Measurements from ENCODE around the gene MGST2.

MGST2 gene

DNA sequence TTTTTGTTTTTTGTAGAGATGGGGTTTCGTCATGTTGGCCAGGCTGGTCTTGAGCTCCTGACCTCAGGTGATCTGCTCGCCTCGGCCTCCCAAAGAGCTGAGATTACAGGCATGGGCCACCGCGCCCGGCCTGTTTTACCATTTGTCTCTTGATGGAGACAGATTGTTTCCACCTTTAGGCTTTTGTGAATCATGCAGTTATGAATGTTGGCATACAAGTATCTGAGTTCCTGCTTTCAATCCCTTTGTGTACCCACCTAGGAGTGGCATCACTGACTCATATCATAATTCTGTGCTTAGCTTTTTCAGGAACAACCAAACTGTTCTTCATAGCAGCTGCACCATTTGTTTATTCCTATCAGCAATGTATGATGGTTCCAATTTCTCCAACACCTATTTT, 20.2 kb upstream of the MGST2 start:
- no peak for DNase-seq

DNA sequence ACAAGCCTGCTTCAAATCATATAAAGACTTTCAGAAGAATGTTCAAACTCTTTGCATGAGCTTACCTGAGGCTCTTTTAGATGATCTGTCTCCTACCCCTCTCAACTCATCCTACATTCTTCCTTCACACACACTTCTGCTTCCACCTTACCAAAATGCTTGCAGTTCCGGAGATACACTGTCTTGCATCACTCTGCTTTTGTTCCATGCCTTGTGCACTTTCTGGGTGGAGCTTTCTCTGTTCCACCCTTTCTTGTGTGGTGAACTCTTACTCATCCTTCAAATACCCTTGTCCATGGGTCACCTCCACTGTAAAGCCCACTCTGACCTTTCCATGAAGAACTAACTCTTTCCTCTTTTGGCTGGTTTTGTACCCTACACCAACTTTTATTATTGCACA, 18.4 kb upstream of the MGST2 start:
- DNase-seq: no peak

DNA sequence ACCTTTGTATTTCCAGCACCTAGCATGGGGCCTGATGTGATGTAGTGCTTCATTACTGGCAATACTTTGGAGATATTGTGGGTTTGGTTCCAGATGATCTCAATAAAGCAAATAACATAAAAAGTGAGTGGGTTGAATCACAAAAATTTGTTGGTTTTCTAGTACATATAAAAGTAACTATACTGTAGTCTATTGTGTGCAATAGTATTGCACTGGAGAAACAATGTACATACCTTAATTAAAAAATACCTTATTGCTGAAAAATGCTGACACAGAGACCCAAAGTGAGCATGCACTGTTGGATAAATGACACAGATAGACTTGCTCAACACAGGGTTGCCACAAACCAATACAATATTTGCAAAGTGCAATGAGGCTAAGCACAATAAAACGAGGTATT, 17.7 kb upstream of the MGST2 start:
- no peak for DNase-seq

DNA sequence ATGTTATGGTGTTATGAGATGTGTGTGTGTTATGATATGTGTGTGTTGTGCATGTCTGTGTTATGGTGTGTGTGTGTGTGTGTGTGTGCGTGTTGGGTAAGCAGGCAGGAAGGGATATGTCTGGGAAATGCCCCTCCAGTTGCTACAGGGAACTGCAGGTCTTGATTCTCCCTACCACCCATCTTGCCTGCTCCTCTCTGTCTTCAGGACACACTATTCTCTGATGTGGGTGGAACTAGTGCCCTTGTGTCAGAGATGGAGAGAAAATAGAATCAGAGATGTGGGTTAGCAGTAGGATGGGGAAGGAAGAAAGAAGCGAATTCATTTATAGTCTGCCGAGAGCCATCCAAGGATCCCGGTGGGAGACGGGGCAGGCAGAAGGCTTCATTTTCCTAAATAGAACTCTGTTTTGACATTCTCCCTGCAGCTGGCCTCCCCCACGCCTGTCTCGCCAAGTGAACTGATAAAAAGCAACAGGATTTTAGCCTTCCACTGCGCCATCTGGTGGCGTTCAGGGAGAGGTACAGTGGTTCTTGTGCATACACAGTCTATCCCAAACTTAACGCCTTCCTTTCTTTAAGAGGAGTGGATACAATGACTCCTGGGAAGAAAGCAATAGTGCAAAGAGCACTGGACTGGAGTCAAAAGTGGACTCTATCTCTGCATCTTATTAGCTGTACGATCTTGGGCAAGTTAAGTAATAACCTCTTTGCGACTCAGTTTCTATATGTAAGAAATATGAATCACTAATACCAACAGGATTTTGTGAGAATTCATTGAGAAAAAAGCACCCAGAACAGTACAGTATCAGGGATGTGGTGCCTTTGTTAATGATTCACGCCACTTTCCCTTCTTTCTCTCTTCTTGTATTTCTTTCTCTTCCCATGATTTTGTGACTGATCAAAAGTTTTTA, 14.1 kb upstream of the MGST2 start:
- peak; percentile 50 for DNase-seq

DNA sequence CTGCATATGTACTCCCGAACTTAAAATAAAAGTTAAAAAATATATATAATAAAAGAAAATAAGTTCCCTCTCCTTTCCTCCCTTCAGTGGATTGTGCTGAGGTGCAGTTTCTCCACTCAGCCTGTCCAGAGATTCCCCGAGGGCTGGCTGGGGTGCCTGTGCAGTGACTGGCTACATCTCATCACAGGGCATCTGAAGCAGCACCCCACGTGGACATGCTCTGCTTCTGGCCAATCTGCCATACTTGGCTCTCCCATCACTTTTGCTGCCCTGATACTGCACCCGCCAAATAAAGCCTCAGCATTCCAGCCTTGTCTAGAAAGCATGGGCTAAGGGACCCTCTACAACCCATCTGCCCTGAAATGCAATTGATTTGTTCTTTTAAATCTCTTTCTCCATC, 11.1 kb upstream of the MGST2 start:
- no peak for DNase-seq

DNA sequence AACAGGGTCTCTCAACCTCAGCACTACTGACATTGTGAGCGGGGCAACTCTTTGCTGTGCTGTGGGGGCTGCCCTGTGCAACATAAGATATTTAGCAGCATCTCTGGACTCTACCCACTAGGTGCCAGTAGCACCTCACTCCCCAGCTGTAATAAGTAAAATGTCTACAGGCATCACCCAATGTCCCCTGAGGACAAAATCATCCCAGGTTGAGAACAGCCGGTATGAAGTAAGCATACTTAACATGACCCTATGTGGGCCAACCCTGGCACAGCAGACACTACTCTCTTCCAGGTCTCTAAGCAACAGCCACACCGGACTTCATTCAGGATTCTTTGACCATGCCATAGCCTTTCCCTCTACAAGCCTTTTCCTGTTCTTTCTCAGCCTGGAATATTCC, 10.5 kb upstream of the MGST2 start:
- no peak for DNase-seq

DNA sequence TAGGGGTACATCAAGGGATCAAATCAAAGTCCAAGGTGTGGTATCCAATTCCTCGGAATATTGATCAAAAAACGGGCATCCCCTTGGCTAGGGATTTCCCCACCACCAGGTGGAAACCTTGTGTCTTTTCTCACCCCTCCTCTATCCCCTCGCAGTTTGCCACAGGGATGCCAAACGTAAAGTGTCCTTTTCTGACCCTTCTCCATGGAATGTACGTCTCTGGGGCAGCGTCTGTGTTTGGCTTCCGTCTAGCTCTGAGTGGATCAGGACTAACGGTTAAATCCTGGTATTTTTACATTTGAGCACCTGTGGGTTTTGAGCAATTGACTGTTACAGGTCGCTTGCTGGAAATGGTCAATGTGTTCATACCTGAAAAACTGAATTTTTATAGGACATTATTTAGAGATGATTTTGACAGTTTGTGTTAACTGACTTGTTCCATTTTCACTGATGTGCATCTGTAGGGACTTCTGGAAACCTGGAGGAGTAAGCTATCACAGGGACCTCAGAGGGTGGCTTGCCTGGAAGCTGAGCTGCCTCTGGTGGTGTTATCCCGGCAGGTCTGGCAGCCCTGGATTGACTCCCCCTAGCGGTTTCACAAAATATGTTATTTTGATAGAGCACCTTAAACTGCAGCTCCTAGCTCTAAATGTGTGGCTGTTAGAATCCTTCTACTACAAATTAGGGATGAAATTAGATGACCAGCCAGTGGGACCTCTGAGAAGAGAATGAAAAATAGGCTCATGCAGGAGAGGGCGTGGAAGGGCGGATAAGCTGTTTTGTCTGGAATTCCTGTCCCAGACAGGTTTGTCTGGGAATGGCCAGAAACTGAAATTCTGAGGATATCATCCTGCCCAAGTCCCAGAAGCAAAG, 8.8 kb upstream of the MGST2 start:
- DNase-seq: peak; percentile 23

DNA sequence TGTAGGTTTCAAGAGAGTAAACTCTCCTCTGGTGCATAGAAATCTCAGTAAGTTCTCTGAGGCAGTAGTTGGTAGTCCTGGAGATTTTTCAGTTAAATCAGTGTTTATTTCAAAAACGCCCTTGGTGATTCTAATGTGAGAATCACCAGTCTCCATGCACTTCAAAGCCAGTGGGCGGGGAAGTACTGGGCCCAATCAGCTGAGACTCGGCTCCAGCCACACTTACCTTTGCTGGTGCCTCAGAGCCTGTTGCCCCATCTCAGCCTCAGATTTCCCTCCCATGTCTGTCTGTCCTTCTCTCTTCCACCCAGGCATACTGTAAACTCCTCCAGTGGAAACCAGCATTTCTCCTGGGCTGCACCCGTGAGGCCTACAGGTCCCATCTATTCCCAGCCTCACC, 7.4 kb upstream of the MGST2 start:
- no peak for DNase-seq

DNA sequence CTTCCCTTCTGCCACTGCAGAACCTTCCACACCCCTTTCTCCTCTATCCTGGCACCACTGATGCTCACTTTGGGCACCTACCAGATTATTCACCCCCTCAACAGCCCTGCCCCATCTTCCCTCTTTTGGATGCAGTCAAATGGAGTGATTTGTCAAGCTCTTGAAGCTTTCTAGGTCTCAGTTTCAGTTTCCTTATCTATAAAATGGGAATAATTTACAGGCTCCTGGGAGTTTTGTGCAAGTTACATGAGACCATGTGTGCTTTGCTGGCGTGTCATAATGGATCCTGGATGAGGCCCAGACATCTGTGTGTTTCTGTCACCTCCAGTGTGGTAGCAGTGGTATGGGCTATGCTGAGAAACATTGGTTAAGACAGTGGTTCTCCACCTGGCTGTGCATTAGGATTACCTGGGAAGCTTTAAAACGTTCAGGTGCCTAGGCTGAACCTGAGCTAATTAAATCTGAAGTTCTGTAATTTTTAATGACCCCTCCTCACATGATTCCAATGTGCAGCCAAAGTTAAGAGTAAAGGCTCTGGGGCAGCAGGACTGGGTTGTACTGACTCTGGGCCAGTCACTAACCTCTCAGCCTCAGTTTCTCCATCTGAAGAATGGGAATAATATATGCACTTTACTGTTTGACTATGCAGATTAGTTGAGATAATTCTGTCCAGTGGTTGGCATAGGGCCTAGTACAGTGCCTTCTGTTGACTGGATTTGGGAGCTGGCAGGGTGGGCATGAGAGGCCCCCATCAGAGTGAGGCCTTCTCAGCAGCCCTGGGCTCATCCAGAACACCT, 6.8 kb upstream of the MGST2 start:
- DNase-seq: no peak

DNA sequence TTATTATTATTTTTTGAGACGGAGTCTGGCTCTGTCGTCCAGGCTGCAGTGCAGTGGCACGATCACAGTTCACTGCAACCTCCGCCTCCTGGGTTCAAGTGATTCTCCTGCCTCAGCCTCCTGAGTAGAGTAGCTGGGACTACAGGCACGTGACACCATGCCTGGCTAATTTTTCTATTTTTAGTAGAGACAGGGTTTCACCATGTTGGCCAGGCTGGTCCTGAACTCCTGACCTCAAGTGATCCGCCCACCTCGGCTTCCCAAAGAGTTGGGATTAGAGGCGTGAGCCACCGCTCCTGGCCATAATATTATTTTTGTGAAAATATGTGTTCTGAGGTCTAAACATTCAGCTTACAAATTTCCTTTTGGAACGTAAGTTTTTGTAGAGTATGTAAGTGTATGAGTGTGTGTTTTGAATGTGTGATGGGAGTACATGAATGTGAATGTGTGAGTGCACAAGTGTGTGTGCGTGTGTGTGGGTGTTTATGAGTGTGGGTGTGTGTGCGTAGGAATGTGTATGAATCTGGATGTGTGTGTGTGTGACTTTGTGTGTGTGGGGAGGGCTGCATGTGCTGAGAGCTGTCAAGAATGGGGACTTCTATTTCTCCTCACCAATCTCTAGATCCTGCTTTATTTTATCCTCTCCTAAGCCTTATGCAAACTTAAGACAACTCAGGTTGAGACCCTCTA, 5.7 kb upstream of the MGST2 start:
- no peak for DNase-seq

DNA sequence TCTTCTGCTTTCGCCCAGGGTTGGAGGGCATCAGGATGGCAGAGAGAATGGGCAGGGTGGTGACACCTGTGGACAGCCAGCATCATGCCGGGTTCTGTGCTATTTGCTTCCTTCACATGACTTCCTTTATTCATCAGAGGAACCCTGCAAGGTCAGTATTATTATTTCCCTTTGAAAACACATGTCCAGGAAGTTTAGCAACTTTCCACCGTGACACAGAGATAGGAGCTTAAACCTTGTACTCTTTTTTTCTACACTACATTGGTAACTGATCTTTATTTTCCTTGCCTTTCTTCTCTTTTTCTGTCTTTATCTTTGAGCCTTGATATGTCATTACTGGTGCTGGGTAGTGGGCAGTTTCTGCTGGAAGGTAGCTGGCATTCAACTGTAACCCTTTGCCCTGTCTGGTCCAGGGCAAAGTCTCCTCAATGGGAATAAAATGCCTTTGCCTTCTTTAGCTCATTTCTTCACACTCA, 5.0 kb upstream of the MGST2 start:
- DNase-seq: no peak

DNA sequence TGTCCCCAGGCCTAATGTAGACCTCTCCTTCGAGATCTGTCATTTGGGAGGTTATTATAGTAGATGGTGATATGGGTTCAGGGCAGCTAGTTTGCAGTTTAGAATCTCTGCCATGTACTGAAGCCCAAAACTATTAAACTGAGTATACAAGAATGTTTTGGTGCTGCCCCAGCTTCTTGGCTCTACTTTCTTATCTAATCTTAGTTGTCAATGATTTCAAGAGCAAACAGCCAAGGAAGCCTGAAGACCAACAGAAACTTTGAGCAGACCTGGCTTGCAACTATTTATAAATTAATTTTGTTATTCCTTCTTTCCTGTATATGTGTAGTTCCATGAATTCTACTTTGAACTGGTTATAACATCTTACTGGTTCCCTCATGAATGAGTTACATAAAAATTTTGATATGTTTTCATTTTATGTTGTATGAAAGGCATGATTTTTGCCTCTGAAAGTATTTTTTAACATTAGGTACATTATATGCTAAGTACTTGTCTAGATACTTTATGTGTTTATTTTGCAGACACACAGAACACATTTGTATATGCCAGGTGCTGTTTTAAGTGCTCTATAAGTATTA, 2.0 kb upstream of the MGST2 start:
- no peak for DNase-seq

DNA sequence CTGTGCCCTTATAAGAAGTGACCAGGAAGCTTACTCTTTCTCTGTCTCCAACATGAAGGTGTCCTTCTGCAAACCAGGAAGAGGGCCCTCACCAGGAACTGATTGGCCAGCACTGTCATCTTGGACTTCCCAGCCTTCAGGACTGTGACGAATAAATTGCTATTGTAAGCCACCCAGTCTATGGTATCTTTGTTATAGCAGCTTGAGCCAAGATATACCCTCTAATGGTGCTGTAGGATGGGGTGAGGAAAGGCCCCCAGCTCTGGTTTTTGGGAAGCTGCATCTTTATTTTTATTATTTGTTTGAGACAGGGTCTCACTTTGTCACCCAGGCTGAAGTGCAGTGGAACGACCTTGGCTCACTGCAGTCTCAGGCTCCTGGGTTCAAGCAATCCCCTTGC, 1.2 kb upstream of the MGST2 start:
- no peak for DNase-seq

DNA sequence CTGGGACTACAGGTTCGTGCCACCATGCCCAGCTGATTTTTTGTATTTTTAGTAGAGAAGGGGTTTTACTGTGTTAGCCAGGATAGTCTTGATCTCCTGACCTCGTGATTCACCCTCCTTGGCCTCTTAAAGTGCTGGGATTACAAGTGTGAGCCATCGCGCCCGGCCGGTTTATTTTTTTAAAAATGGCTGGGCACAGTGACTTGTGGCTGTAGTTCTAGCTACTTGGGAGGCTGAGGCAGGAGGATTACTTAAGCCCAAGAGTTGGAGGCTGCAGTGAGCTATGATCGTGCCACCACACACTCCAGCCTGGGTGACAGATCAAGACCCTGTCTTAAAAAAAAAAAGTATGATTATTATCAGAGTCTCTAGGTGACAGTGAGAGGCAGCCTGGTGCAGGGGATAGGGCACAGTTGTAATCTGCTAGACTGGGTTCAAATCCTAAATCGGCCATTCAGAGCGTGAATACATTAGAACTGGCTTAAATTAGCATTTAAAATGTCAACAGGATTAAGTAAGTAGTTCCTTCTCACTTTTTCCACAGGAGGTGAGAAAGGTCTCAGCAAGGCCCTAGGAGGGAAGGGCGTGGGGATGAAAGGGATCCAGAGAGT, 435 bp upstream of the MGST2 start:
- DNase-seq: no peak

DNA sequence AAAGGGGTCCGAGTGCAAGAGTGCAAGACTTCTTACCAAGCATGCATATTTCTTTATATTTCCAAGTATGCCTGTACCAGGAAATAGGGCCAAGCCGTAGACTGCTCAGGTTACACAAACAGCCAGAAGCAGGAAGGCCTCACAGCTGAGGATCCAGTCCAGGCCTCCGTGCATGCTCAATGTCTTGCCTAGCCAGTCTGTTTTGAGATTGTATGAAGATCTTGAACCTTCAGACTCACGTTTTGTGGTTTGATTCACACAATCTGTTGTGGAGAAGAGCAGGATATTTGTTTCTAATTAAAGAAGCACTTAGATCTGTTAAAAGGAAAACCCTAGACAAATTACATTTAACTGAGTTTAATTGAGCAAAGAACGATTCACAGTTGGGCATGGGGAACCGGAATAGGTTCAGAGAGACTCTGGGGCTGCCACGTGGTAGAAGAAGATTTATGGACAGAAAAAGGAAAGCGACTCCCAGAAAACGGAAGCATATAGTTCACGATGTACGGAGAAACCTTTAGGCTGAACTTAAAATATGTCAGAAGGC, 1.2 kb downstream of the MGST2 start:
- no peak for DNase-seq

DNA sequence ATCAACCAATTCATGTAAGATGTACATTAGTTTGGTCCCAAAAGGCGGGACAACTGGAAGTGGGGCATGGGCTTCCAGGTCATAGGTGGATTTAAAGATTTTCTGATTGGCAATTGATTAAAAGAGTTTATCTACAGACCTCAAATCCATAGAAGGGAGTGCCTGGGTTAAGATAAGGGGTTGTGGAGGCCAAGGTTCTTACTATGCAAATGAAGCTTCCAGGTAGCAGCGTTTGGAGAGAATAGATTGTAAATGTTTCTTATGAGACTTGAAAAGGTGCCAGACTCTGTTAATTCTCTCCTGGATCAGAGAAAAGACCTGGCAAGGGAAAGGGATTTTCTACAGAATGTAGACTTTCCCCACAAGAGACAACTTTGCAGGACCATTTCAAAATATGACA, 2.4 kb downstream of the MGST2 start:
- no peak for DNase-seq

DNA sequence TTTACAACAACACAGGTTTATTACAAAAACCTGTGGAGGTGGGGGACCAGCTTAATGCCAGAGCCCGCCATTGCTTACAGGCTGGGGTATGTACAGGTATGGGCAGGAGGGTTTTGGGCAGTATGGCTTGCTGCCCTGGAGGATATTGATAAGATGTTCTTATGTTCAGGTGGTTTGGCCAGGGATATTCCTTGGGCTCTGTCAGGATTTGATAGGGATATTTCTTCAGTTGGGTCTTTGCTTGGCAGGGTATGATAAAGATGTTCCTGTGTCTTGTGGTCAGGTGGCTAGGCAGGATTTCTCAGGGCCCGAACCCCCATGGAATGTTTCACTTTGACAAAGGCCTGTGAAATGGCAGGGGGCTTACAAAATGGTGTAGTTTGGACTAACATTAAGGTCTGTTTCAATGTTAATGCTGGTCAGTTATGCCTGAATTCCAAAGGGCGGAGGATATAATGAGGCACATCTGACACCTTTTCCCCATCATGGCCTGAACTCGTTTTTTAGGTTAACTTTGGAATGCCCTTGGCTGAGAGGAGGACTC, 3.1 kb downstream of the MGST2 start:
- no peak for DNase-seq

DNA sequence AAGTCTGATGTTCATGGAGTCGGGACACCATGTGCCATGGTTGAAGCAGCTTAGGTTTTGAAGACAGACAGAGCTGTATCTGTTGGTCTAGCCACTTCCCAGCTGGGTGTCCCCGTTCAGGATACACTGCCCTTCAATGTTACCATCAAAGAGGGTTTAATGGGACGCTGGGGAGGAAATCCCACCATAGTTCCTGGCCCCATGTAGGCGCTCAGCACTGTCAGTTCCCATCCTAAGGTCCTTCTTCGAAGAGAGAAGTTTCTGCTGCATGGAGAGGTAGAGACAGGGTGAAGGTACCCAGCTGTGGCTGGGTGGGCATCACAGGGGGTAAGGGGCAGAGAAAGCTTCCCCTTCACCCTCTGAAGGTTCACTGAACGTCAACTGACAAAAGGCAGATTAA, 3.7 kb downstream of the MGST2 start:
- DNase-seq: no peak

DNA sequence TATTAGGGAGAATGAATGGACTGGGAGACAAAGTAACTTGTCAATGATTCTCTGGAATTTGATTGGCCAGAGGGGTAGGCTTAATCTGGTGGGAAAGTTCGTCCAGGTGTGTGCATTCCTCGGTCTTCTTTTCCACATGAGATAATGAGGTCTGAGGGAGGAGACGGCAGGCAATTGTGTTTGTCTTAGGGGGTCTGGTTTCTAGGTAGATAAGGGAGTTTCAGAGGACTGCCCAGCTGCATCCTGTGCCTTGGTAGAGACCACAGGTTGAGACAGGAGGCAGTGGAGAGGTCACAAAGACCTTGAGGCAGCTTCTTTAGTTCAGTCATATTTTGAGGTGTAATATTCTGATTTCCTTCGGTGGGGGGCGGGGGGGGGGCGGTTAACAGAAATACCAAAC, 4.3 kb downstream of the MGST2 start:
- no peak for DNase-seq

DNA sequence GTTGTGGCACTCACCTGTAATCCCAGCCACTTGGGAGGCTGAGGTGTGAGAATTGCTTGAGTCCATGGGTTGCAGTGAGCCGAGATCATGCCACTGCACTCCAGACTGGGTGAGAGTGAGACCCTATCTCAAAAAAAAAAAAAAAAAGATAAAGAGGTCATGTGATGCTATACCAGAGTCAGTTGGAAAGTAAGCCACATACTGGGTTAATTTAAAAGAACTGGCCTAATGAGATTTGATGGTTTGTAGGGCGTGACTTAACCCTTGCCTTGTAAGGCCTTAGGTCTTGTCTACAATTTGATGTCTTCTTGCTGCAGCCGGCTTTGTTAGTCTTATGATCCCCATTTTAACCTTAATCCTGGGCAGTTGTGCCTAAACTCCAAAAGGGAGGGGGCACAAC, 5.2 kb downstream of the MGST2 start:
- no peak for DNase-seq

DNA sequence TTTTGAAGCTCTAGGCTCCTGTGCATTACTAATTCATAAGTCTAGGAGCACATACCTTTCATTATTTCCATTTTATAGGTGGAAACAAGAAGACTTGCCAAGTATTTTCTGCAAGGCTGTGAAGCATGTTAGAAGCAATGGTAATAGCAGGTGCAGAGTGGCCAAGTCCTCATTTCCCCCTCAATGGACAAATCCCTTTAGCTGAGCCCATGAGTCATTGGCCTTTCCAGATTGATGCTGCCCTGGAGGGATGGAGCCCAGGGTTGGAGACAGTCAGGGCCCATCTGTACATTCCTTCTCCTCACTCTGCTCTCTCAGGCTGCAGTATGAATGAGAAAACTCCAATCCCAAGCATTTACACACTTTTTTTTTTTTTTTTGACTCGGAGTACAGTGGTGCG, 6.6 kb downstream of the MGST2 start:
- no peak for DNase-seq

Measured in activated CD4-positive, alpha-beta T cell treated with anti-CD3 and anti-CD28 coated beads for 1 hour (primary cell).